ENCODE measurements around the gene INSC. TPM values are rescaled to one million over a fixed set of nuclear protein-coding genes. Genes with fewer than 3 reads are reported as not detected.

The INSC gene
- total and polyA plus RNA-seq, 2 of the 8 experiments (the other 6 are each of a cell fraction or from before 2014, with no cell fraction given), result 0.58 to 0.59 TPM

DNA sequence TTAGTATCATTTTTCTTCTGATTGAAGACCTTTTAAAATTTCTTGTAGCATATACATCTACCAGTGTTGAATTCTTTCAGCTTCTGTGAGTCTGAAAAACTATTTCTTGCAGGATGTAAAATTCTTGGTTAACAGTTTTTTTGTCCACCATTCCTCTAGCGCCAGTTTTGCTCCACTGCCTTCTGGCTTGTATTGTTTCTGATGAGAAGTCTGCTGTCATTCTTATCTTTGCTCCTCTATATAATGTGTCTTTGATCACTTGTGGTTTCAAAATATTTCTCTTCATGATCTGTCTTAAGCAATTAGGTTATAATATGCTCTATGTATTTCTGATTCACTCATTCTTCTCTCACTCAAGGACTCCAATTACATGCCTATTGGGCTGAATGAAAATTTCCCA is 152.3 kb downstream of the INSC start:
- no peaks in the 10 kb centered on the region for H3K36me3 ChIP-seq (ENCODE audit: control insufficient read depth in 2 of 4, insufficient read depth in 4 of 4, low read length in 3 of 4)
- H3K27me3 ChIP-seq (replicated peaks in 1 of 4; ENCODE audit: control insufficient read depth in 3 of 4, extremely low read depth in 1 of 4, insufficient read depth in 3 of 4, low read length in 3 of 4), result no peaks in the 10 kb centered on the region
- H2AFZ ChIP-seq (ENCODE audit: low read length), result no peak overlapping the region
- no peak overlapping the region for H3K23ac ChIP-seq (ENCODE audit: insufficient read length)
- no peak overlapping the region for H4K91ac ChIP-seq (replicated peaks; ENCODE audit: insufficient read length, low read length)
- no peak overlapping the region for H3K27ac ChIP-seq (ENCODE audit: low read depth, low read length)
- no peak overlapping the region for H2BK120ac ChIP-seq (replicated peaks; ENCODE audit: low read depth, low read length)
- H3K4me2 ChIP-seq (ENCODE audit: insufficient read depth in 1 of 2, low read depth in 2 of 2, low read length in 2 of 2), result no peak overlapping the region
- H3K4me1 ChIP-seq (replicated peaks in 1 of 4; ENCODE audit: control insufficient read depth in 3 of 4, insufficient read depth in 4 of 4, low read length in 3 of 4), result no peaks in the 10 kb centered on the region
- no peaks in the 10 kb centered on the region for H4K20me1 ChIP-seq (replicated peaks in 1 of 2; ENCODE audit: control insufficient read depth in 1 of 2, insufficient read depth in 2 of 2, low read length in 2 of 2)
- no peak overlapping the region for H3K9ac ChIP-seq (replicated peaks in 1 of 4; ENCODE audit: extremely low read depth in 1 of 4, low read depth in 3 of 4, low read length in 3 of 4)
- 95% methylated on average over 1 of the region's 1 CpG; no CpG with 5 or more reads in 1 of the 2 experiments for WGBS, 2 experiments (ENCODE audit: extremely low coverage in 1 of 2, insufficient coverage in 1 of 2, insufficient read length in 1 of 2, insufficient replicate concordance in 2 of 2, low coverage in 1 of 2, low lambda C conversion rate in 2 of 2, missing lambda C conversion rate in 1 of 2)
- no peak overlapping the region for H3K56ac ChIP-seq (replicated peaks; ENCODE audit: insufficient read length, low read depth, low read length)
- no peak overlapping the region for H3K4me3 ChIP-seq (ENCODE audit: extremely low read depth in 1 of 4, insufficient read depth in 2 of 4, low read depth in 3 of 4, low read length in 4 of 4)
- H2BK5ac ChIP-seq (ENCODE audit: low read depth, low read length), result no peak overlapping the region
- no peak overlapping the region for H2AK5ac ChIP-seq (ENCODE audit: low read depth, low read length)
- H4K5ac ChIP-seq (ENCODE audit: insufficient read length, low read depth, low read length), result no peak overlapping the region
- H4K8ac ChIP-seq (ENCODE audit: extremely low read depth, insufficient read depth, low read length), result no peak overlapping the region
- no peak for FAIRE-seq
- H2BK15ac ChIP-seq (ENCODE audit: low read length), result no peak overlapping the region
- ChIA-PET POLR2A (ENCODE audit: partially characterized antibody) (no interaction called here), CTCF (ENCODE audit: partially characterized antibody) (no interaction called here)
- no peaks in the 10 kb centered on the region; the same call in 1 of the 2 replicates for H3K23me2 ChIP-seq (ENCODE audit: low read depth, low read length)
- DNase-seq (ENCODE audit: low read depth in 1 of 2, low spot score in 2 of 2), result no peak
- no peaks in the 10 kb centered on the region for H3K79me2 ChIP-seq (ENCODE audit: control insufficient read depth in 1 of 2, insufficient read depth in 2 of 2, low read length in 2 of 2)
- no peak overlapping the region for H3K14ac ChIP-seq (ENCODE audit: insufficient read length)
- no peak overlapping the region for H2BK12ac ChIP-seq (ENCODE audit: low read depth, low read length)
- H3K4ac ChIP-seq (replicated peaks; ENCODE audit: insufficient read length, low read depth, low read length), result no peak overlapping the region
- H2BK20ac ChIP-seq (ENCODE audit: low read length), result no peak overlapping the region
- H3K79me1 ChIP-seq (ENCODE audit: low read depth, low read length), result no peaks in the 10 kb centered on the region
- peaks cover 3 to 14% of the 10 kb centered on the region in 2 experiments; a peak in 3 of 4 replicates for H3K9me3 ChIP-seq (ENCODE audit: insufficient read depth in 2 of 2, low read depth in 1 of 2, low read length in 1 of 2)
- H3K18ac ChIP-seq (ENCODE audit: extremely low read depth, low read length), result no peak overlapping the region
- TF ChIP-seq, protein P1, sequence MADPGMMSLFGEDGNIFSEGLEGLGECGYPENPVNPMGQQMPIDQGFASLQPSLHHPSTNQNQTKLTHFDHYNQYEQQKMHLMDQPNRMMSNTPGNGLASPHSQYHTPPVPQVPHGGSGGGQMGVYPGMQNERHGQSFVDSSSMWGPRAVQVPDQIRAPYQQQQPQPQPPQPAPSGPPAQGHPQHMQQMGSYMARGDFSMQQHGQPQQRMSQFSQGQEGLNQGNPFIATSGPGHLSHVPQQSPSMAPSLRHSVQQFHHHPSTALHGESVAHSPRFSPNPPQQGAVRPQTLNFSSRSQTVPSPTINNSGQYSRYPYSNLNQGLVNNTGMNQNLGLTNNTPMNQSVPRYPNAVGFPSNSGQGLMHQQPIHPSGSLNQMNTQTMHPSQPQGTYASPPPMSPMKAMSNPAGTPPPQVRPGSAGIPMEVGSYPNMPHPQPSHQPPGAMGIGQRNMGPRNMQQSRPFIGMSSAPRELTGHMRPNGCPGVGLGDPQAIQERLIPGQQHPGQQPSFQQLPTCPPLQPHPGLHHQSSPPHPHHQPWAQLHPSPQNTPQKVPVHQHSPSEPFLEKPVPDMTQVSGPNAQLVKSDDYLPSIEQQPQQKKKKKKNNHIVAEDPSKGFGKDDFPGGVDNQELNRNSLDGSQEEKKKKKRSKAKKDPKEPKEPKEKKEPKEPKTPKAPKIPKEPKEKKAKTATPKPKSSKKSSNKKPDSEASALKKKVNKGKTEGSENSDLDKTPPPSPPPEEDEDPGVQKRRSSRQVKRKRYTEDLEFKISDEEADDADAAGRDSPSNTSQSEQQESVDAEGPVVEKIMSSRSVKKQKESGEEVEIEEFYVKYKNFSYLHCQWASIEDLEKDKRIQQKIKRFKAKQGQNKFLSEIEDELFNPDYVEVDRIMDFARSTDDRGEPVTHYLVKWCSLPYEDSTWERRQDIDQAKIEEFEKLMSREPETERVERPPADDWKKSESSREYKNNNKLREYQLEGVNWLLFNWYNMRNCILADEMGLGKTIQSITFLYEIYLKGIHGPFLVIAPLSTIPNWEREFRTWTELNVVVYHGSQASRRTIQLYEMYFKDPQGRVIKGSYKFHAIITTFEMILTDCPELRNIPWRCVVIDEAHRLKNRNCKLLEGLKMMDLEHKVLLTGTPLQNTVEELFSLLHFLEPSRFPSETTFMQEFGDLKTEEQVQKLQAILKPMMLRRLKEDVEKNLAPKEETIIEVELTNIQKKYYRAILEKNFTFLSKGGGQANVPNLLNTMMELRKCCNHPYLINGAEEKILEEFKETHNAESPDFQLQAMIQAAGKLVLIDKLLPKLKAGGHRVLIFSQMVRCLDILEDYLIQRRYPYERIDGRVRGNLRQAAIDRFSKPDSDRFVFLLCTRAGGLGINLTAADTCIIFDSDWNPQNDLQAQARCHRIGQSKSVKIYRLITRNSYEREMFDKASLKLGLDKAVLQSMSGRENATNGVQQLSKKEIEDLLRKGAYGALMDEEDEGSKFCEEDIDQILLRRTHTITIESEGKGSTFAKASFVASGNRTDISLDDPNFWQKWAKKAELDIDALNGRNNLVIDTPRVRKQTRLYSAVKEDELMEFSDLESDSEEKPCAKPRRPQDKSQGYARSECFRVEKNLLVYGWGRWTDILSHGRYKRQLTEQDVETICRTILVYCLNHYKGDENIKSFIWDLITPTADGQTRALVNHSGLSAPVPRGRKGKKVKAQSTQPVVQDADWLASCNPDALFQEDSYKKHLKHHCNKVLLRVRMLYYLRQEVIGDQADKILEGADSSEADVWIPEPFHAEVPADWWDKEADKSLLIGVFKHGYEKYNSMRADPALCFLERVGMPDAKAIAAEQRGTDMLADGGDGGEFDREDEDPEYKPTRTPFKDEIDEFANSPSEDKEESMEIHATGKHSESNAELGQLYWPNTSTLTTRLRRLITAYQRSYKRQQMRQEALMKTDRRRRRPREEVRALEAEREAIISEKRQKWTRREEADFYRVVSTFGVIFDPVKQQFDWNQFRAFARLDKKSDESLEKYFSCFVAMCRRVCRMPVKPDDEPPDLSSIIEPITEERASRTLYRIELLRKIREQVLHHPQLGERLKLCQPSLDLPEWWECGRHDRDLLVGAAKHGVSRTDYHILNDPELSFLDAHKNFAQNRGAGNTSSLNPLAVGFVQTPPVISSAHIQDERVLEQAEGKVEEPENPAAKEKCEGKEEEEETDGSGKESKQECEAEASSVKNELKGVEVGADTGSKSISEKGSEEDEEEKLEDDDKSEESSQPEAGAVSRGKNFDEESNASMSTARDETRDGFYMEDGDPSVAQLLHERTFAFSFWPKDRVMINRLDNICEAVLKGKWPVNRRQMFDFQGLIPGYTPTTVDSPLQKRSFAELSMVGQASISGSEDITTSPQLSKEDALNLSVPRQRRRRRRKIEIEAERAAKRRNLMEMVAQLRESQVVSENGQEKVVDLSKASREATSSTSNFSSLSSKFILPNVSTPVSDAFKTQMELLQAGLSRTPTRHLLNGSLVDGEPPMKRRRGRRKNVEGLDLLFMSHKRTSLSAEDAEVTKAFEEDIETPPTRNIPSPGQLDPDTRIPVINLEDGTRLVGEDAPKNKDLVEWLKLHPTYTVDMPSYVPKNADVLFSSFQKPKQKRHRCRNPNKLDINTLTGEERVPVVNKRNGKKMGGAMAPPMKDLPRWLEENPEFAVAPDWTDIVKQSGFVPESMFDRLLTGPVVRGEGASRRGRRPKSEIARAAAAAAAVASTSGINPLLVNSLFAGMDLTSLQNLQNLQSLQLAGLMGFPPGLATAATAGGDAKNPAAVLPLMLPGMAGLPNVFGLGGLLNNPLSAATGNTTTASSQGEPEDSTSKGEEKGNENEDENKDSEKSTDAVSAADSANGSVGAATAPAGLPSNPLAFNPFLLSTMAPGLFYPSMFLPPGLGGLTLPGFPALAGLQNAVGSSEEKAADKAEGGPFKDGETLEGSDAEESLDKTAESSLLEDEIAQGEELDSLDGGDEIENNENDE (IDR thresholded peaks at IDR 0.05; ENCODE audit: insufficient replicate concordance, low read length), result no peak
